Calu3 (cell line): Measurements from ENCODE around the gene TOM1L2. TPM values are rescaled to one million over a fixed set of nuclear protein-coding genes. Genes with fewer than 3 reads are reported as not detected.

ENCODE experiments used
- BruUV-seq: library from RNA; stranded (reverse); fragments of 400-500 nt; replicated peaks from 2 replicates; lab custom pipeline; 2021; lab: Mats Ljungman, UMichigan
- CTCF ChIA-PET: fragments of 300-600 bp; sonication (Branson Sonifier 250); formaldehyde crosslinking; loops from one replicate; lab custom pipeline; 2022; ENCODE audit warnings: antibody characterized with exemption; lab: Charles Lee
- DNase-seq: peaks from one replicate; pipeline ENCODE4 v3.0.0; 2022
- H3K27ac Mint-ChIP-seq: one replicate; pipeline ENCODE4 v1.8.0; 2022; ENCODE audit warnings: mixed read lengths; ENCODE audit not compliant: unreplicated experiment
- H3K27me3 Mint-ChIP-seq: one replicate; pipeline ENCODE4 v1.8.0; 2022; ENCODE audit warnings: mixed read lengths; ENCODE audit not compliant: unreplicated experiment
- H3K36me3 Mint-ChIP-seq: one replicate; pipeline ENCODE4 v1.8.0; 2022; ENCODE audit warnings: mild to moderate bottlenecking, moderate library complexity, mixed read lengths; ENCODE audit not compliant: insufficient read depth, unreplicated experiment
- H3K4me1 Mint-ChIP-seq: one replicate; pipeline ENCODE4 v1.8.0; 2022; ENCODE audit warnings: mild to moderate bottlenecking, low read depth, mixed read lengths; ENCODE audit not compliant: unreplicated experiment
- H3K4me3 Mint-ChIP-seq: one replicate; pipeline ENCODE4 v1.8.0; 2022; ENCODE audit warnings: mild to moderate bottlenecking, low read depth, moderate library complexity, mixed read lengths; ENCODE audit not compliant: unreplicated experiment
- H3K9me3 Mint-ChIP-seq: one replicate; pipeline ENCODE4 v1.8.0; 2022; ENCODE audit warnings: low read depth, mixed read lengths; ENCODE audit not compliant: unreplicated experiment
- CTCF ChIP-seq: fragments of 200-600 bp; IDR thresholded peaks from one replicate; pipeline ENCODE4 v1.8.0; 2022; ENCODE audit warnings: antibody characterized with exemption; ENCODE audit not compliant: unreplicated experiment
- intact Hi-C: fragments of 100-400 bp; cut with micrococcal nuclease; formaldehyde crosslinking; loops from one replicate; pipeline ENCODE4 v1.10.0; 2022; ENCODE audit not compliant: unreplicated experiment
- total RNA-seq: library from RNA; stranded (reverse); gene quantifications from 2 replicates; pipeline ENCODE4 v1.2.3, GENCODE V29; 2022

TOM1L2 gene
- total RNA-seq, 1 experiment from 2014 or later, result 20.1 TPM

GRCh38 chr17:17816831-17817551, 155.2 kb downstream of the TOM1L2 start:
- intact Hi-C loops, result loop anchor here (10.0 kb wide), 1 partner anchor 48 kb away; no protein-coding TSS in a partner anchor
- Mint-ChIP-seq H3K9me3 (no peaks in the 10 kb centered on the region), H3K27me3 (no peaks in the 10 kb centered on the region), H3K4me1 (peaks cover 23% of the 10 kb centered on the region), H3K27ac (no peak overlapping the region), H3K36me3 (peaks cover 61% of the 10 kb centered on the region), H3K4me3 (no peak overlapping the region)
- CTCF ChIA-PET, result no interaction called here
- BruUV-seq, result no TSS peak
- no peak for DNase-seq
- TF ChIP-seq CTCF, result no peak

GRCh38 chr17:17816240-17816814, 155.9 kb downstream of the TOM1L2 start:
- Mint-ChIP-seq H3K27ac (no peak overlapping the region), H3K9me3 (no peaks in the 10 kb centered on the region), H3K4me1 (peaks cover 23% of the 10 kb centered on the region), H3K4me3 (no peak overlapping the region), H3K27me3 (no peaks in the 10 kb centered on the region), H3K36me3 (peaks cover 67% of the 10 kb centered on the region)
- BruUV-seq, result no TSS peak
- no peak for DNase-seq
- intact Hi-C loops, result loop anchor here (10.0 kb wide), 1 partner anchor 48 kb away; no protein-coding TSS in a partner anchor
- CTCF ChIA-PET, result no interaction called here
- no peak for TF ChIP-seq CTCF

GRCh38 chr17:17815436-17816200, 156.6 kb downstream of the TOM1L2 start:
- no peak overlapping the region for H3K4me3 Mint-ChIP-seq
- H3K27ac Mint-ChIP-seq, result no peak overlapping the region
- no TSS peak for BruUV-seq
- intact Hi-C loops, result loop anchor here (10.0 kb wide), 1 partner anchor 49 kb away; no protein-coding TSS in a partner anchor
- no peaks in the 10 kb centered on the region for H3K9me3 Mint-ChIP-seq
- H3K4me1 Mint-ChIP-seq, result peaks cover 23% of the 10 kb centered on the region
- TF ChIP-seq CTCF, result no peak
- CTCF ChIA-PET, result interaction anchor here (0.9 kb wide), 1 partner anchor 104 kb away, joined by 3 read pairs; no protein-coding TSS in a partner anchor
- H3K27me3 Mint-ChIP-seq, result no peaks in the 10 kb centered on the region
- DNase-seq, result no peak
- peaks cover 69% of the 10 kb centered on the region for H3K36me3 Mint-ChIP-seq

GRCh38 chr17:17815062-17815406, 157.2 kb downstream of the TOM1L2 start:
- no peak overlapping the region for H3K4me3 Mint-ChIP-seq
- CTCF ChIA-PET, result interaction anchor here (0.9 kb wide), 1 partner anchor 104 kb away, joined by 3 read pairs; no protein-coding TSS in a partner anchor
- intact Hi-C loops, result loop anchor here (10.0 kb wide), 1 partner anchor 50 kb away; no protein-coding TSS in a partner anchor

More at GRCh38 chr17:17815062-17815406, 157.2 kb downstream of the TOM1L2 start:
- no peaks in the 10 kb centered on the region for H3K9me3 Mint-ChIP-seq
- H3K27me3 Mint-ChIP-seq, result no peaks in the 10 kb centered on the region
- H3K27ac Mint-ChIP-seq, result no peak overlapping the region
- no TSS peak for BruUV-seq
- H3K4me1 Mint-ChIP-seq, result peaks cover 19% of the 10 kb centered on the region
- H3K36me3 Mint-ChIP-seq, result peaks cover 71% of the 10 kb centered on the region
- no peak for TF ChIP-seq CTCF
- no peak for DNase-seq
